ENCODE measurements around the gene ARHGAP24. TPM values are rescaled to one million over a fixed set of nuclear protein-coding genes. Genes with fewer than 3 reads are reported as not detected.

ARHGAP24 gene
- total RNA-seq, 1 experiment from 2014 or later, result 2.1 TPM

- TF ChIP-seq RORB (CRISPR knock-in tag; IDR thresholded peaks at IDR 0.05), result no peak
- TF ChIP-seq PREB (CRISPR knock-in tag; IDR thresholded peaks at IDR 0.05; ENCODE audit: borderline replicate concordance), result no peak
- TF ChIP-seq E2F4 (CRISPR knock-in tag; IDR thresholded peaks at IDR 0.05; ENCODE audit: borderline replicate concordance, low read depth), result no peak
- no peak for TF ChIP-seq NFATC4 (CRISPR knock-in tag; IDR thresholded peaks at IDR 0.05)
- TF ChIP-seq E2F1 (CRISPR knock-in tag; IDR thresholded peaks at IDR 0.05), result no peak
- TF ChIP-seq RELA (CRISPR knock-in tag; IDR thresholded peaks at IDR 0.05; ENCODE audit: borderline replicate concordance), result no peak
These were observed 80.3 kb downstream of the ARHGAP24 start (continued) for GRCh38 chr4:85555206-85555605.

- H3K36me3 Mint-ChIP-seq, result peaks cover 18% of the 10 kb centered on the region
- POLR2A ChIA-PET, result no interaction called here
- CTCF ChIA-PET, result no interaction called here
- H3K27me3 Mint-ChIP-seq (ENCODE audit: low read depth), result no peaks in the 10 kb centered on the region
- no peak overlapping the region for H3K4me3 Mint-ChIP-seq
- no peak for ATAC-seq
- H3K4me1 Mint-ChIP-seq, result no peaks in the 10 kb centered on the region
- H3K9me3 Mint-ChIP-seq, result peaks cover 32% of the 10 kb centered on the region
- no peak overlapping the region for H3K27ac Mint-ChIP-seq
- DNase-seq (ENCODE audit: low spot score), result no peak
- TF ChIP-seq ZNF671 (CRISPR knock-in tag; IDR thresholded peaks at IDR 0.05), result no peak
- no peak for TF ChIP-seq ATF6 (CRISPR knock-in tag; IDR thresholded peaks at IDR 0.05)
- no peak for TF ChIP-seq FOXP4 (CRISPR knock-in tag; IDR thresholded peaks at IDR 0.05)
- no peak for TF ChIP-seq STAT6 (CRISPR knock-in tag; conservative IDR thresholded peaks at IDR 0.05; ENCODE audit: low read depth)
- no peak for TF ChIP-seq FOXJ3 (CRISPR knock-in tag; IDR thresholded peaks at IDR 0.05; ENCODE audit: borderline replicate concordance)
- no peak for TF ChIP-seq E2F5 (CRISPR knock-in tag; IDR thresholded peaks at IDR 0.05)
- TF ChIP-seq CBFB (CRISPR knock-in tag; IDR thresholded peaks at IDR 0.05; ENCODE audit: low read depth), result no peak
- TF ChIP-seq IRF1 (CRISPR knock-in tag; IDR thresholded peaks at IDR 0.05), result no peak
- no peak for TF ChIP-seq ATF3 (CRISPR knock-in tag; conservative IDR thresholded peaks at IDR 0.05)
- no peak for TF ChIP-seq SMAD4 (CRISPR knock-in tag; IDR thresholded peaks at IDR 0.05)
- TF ChIP-seq NFE2L1 (CRISPR knock-in tag; IDR thresholded peaks at IDR 0.05), result no peak
- TF ChIP-seq MXD4 (CRISPR knock-in tag; IDR thresholded peaks at IDR 0.05; ENCODE audit: borderline replicate concordance), result no peak
- no peak for TF ChIP-seq ZNF512 (CRISPR knock-in tag; IDR thresholded peaks at IDR 0.05; ENCODE audit: borderline replicate concordance)
- TF ChIP-seq NFATC4 (CRISPR knock-in tag; IDR thresholded peaks at IDR 0.05), result no peak
These were observed 81.3 kb downstream of the ARHGAP24 start for GRCh38 chr4:85556283-85556682.
